NT2/D1 (cell line): ENCODE results near the gene C19orf85.

Experiments used
- SUZ12 ChIP-seq: IDR thresholded peaks from 2 replicates; pipeline ENCODE4 v1.6.1; 2011; ENCODE audit not compliant: insufficient read length, insufficient read depth; ENCODE audit errors: extremely low read depth
- YY1 ChIP-seq: IDR thresholded peaks from 2 replicates; pipeline ENCODE4 v1.6.1; 2011; ENCODE audit not compliant: insufficient read length, insufficient read depth
- ZNF274 ChIP-seq: IDR thresholded peaks from 2 replicates; pipeline ENCODE4 v1.6.1; 2011; ENCODE audit warnings: mild to moderate bottlenecking, low read depth, low read length

DNA sequence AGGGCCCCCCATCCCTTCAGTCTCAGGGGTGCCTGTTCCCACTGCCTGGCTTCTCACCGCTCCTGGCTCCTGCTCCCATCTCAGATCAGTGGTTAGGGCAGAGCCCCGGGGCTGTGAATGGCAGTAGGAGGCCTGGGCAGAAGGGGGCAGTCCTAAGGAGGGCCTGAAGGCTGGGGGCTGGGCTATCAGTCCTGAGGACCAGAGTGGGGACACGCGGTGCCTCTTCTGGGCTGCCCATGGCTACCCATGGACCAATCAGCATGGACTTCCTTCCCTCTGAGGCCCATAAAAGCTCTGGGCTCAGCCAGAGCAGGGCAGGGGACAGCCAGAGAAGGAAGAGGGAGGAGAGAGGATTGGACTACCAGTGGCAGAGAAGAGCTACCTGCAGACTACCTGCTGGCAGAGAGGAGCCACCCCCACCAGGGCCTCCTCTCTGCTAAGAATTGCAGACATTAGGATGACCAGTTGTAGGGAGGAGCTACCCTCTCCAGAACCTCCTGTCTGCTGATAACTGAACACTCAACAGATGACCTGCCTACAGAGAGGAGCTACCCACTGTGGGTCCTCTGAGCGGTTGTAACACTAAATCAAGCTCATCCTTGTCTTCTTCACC lies 44.8 kb downstream of the C19orf85 start:
- TF ChIP-seq YY1 (no peak), ZNF274 (no peak), SUZ12 (no peak)
